Measurements from ENCODE around the gene SERPINA6. TPM values are rescaled to one million over a fixed set of nuclear protein-coding genes. Genes with fewer than 3 reads are reported as not detected.

Gene SERPINA6
- total and polyA plus RNA-seq, 2 donors (not counting 1 experiment from before 2014, with no cell fraction given) = not detected

DNA sequence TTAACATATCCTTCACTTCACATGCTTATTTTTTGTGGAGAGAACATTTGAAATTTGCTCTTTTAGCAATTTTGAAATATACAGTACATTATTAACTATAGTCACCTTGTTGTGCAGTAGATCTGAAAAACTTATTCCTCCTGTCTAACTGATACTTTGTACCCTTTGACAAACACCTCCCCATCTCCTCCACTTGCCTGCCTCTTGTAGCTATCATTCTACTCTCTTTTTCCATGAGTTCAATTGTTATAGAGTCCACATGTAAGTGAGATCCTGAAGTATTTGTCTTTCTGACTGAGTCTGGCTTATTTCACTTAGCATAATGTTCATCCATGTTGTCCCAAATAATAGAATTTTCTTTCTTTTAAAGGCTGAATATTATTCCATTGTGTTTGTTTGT is 9.5 kb upstream of the SERPINA6 start:
- DNase-seq (ENCODE audit: low read depth in 2 of 2) = no peak
- H3K9ac ChIP-seq (ENCODE audit: insufficient read depth, low read length) = no peak overlapping the region
- H3K4me3 ChIP-seq (replicated peaks in 1 of 4; ENCODE audit: control extremely low read depth in 1 of 4, insufficient read depth in 1 of 4, low read depth in 3 of 4, low read length in 4 of 4) = no peak overlapping the region
- no peaks in the 10 kb centered on the region for H3K4me1 ChIP-seq (ENCODE audit: control insufficient read depth, extremely low read depth, insufficient read depth, low read length)
- H3K27me3 ChIP-seq (ENCODE audit: control insufficient read depth, insufficient read depth, low read length) = no peaks in the 10 kb centered on the region
- TF ChIP-seq, protein P1, sequence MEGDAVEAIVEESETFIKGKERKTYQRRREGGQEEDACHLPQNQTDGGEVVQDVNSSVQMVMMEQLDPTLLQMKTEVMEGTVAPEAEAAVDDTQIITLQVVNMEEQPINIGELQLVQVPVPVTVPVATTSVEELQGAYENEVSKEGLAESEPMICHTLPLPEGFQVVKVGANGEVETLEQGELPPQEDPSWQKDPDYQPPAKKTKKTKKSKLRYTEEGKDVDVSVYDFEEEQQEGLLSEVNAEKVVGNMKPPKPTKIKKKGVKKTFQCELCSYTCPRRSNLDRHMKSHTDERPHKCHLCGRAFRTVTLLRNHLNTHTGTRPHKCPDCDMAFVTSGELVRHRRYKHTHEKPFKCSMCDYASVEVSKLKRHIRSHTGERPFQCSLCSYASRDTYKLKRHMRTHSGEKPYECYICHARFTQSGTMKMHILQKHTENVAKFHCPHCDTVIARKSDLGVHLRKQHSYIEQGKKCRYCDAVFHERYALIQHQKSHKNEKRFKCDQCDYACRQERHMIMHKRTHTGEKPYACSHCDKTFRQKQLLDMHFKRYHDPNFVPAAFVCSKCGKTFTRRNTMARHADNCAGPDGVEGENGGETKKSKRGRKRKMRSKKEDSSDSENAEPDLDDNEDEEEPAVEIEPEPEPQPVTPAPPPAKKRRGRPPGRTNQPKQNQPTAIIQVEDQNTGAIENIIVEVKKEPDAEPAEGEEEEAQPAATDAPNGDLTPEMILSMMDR (conservative IDR thresholded peaks at IDR 0.05 in 1 of 2, IDR thresholded peaks at IDR 0.05 in 1 of 2; ENCODE audit: low read depth in 1 of 2, low read length in 2 of 2) = no peak
- TF ChIP-seq EZH2 (IDR thresholded peaks at IDR 0.05; ENCODE audit: low read length, missing control alignments) = no peak
- no peaks in the 10 kb centered on the region for H3K36me3 ChIP-seq (ENCODE audit: control insufficient read depth, insufficient read depth, low read length)
- H3K27ac ChIP-seq (ENCODE audit: insufficient read depth, low read length) = no peak overlapping the region
- no peaks in the 10 kb centered on the region for H3K9me3 ChIP-seq (ENCODE audit: control insufficient read depth, insufficient read depth, low read depth, low read length)
- no peak overlapping the region for H2AFZ ChIP-seq (ENCODE audit: low read length)
- H3K79me2 ChIP-seq (ENCODE audit: control insufficient read depth, insufficient read depth, low read length) = no peaks in the 10 kb centered on the region
- no peak overlapping the region for H3K4me2 ChIP-seq (ENCODE audit: extremely low read depth, insufficient read depth, low read length)
- H4K20me1 ChIP-seq (ENCODE audit: control insufficient read depth, extremely low read depth, insufficient read depth, low read length) = no peaks in the 10 kb centered on the region

DNA sequence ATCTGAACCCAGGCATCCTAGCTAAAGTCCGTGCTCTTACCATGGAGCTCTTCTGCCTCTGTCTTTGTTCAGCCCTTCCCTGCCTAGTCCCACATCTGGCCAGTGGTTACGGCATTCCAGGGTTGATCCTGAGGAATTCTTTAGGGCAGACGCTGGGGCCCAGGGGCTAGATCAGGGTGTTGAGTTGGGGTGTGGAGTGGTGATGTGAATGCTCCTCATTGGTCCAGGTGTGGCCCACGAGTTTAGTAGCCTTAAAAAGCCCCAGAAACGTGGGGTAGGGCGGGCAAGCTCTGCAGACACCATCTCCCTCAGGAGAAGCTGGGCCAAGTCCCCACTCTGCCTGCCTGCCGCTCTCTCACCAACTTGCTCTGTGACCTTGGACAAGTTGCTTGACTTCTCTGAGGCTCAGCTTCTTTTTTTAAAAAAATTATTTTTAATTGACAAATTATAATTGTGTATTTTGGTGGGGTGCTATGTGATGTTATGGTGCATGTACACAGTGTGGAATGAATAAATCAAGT is 9.0 kb upstream of the SERPINA6 start:
- no peaks in the 10 kb centered on the region for H3K27me3 ChIP-seq (ENCODE audit: control insufficient read depth, insufficient read depth, low read length)
- H3K9ac ChIP-seq (ENCODE audit: insufficient read depth, low read length) = no peak overlapping the region
- DNase-seq (ENCODE audit: low read depth in 2 of 2) = no peak
- no peaks in the 10 kb centered on the region for H3K36me3 ChIP-seq (ENCODE audit: control insufficient read depth, insufficient read depth, low read length)
- H3K4me1 ChIP-seq (ENCODE audit: control insufficient read depth, extremely low read depth, insufficient read depth, low read length) = no peaks in the 10 kb centered on the region
- no peak overlapping the region for H3K27ac ChIP-seq (ENCODE audit: insufficient read depth, low read length)
- H3K9me3 ChIP-seq (ENCODE audit: control insufficient read depth, insufficient read depth, low read depth, low read length) = no peaks in the 10 kb centered on the region
- H3K4me2 ChIP-seq (ENCODE audit: extremely low read depth, insufficient read depth, low read length) = no peak overlapping the region
- H2AFZ ChIP-seq (ENCODE audit: low read length) = no peak overlapping the region
- no peaks in the 10 kb centered on the region for H4K20me1 ChIP-seq (ENCODE audit: control insufficient read depth, extremely low read depth, insufficient read depth, low read length)
- H3K79me2 ChIP-seq (ENCODE audit: control insufficient read depth, insufficient read depth, low read length) = no peaks in the 10 kb centered on the region
- TF ChIP-seq, protein P1 (conservative IDR thresholded peaks at IDR 0.05 in 1 of 2, IDR thresholded peaks at IDR 0.05 in 1 of 2; ENCODE audit: low read depth in 1 of 2, low read length in 2 of 2) = no peak
- TF ChIP-seq EZH2 (IDR thresholded peaks at IDR 0.05; ENCODE audit: low read length, missing control alignments) = no peak
- no peak overlapping the region for H3K4me3 ChIP-seq (replicated peaks in 1 of 4; ENCODE audit: control extremely low read depth in 1 of 4, insufficient read depth in 1 of 4, low read depth in 3 of 4, low read length in 4 of 4)

DNA sequence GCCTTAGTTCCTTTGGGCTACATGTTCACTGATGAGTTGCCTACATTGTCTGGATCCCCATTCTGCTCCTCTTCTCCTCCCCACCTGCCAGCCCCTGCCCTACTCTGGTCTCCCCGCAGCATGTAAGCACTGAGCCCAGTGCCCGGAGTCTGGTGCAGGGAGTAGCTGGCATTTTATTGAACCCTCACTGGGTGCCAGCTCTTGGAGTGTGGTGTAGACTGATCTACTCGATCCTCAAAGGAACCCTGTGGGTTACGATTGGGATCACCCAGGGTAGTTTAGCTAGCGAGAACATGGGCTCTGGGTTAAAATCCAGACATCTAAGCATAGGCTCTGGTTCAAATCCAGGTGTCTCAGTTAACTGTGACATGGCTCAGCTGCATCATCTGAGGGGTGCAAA is 8.3 kb upstream of the SERPINA6 start:
- no peak overlapping the region for H3K9ac ChIP-seq (ENCODE audit: insufficient read depth, low read length)
- no peaks in the 10 kb centered on the region for H3K27me3 ChIP-seq (ENCODE audit: control insufficient read depth, insufficient read depth, low read length)
- no peaks in the 10 kb centered on the region for H3K4me1 ChIP-seq (ENCODE audit: control insufficient read depth, extremely low read depth, insufficient read depth, low read length)
- H4K20me1 ChIP-seq (ENCODE audit: control insufficient read depth, extremely low read depth, insufficient read depth, low read length) = no peaks in the 10 kb centered on the region
- no peak for TF ChIP-seq EZH2 (IDR thresholded peaks at IDR 0.05; ENCODE audit: low read length, missing control alignments)
- TF ChIP-seq, protein P1 (conservative IDR thresholded peaks at IDR 0.05 in 1 of 2, IDR thresholded peaks at IDR 0.05 in 1 of 2; ENCODE audit: low read depth in 1 of 2, low read length in 2 of 2) = no peak
- DNase-seq (ENCODE audit: low read depth in 2 of 2) = no peak
- H3K4me2 ChIP-seq (ENCODE audit: extremely low read depth, insufficient read depth, low read length) = no peak overlapping the region
- H3K27ac ChIP-seq (ENCODE audit: insufficient read depth, low read length) = no peak overlapping the region
- H2AFZ ChIP-seq (ENCODE audit: low read length) = no peak overlapping the region
- H3K79me2 ChIP-seq (ENCODE audit: control insufficient read depth, insufficient read depth, low read length) = no peaks in the 10 kb centered on the region
- H3K9me3 ChIP-seq (ENCODE audit: control insufficient read depth, insufficient read depth, low read depth, low read length) = no peaks in the 10 kb centered on the region
- H3K4me3 ChIP-seq (replicated peaks in 1 of 4; ENCODE audit: control extremely low read depth in 1 of 4, insufficient read depth in 1 of 4, low read depth in 3 of 4, low read length in 4 of 4) = no peak overlapping the region
- H3K36me3 ChIP-seq (ENCODE audit: control insufficient read depth, insufficient read depth, low read length) = no peaks in the 10 kb centered on the region
